GM23248 (cell line): ENCODE data around the gene ATP5PO. TPM values are rescaled to one million over a fixed set of nuclear protein-coding genes. Genes with fewer than 3 reads are reported as not detected.

ENCODE experiments used
- DNase-seq: peaks from one replicate; pipeline ENCODE4 v3.0.0-alpha.2; 2015
- H2AFZ ChIP-seq: fragments of 200-600 bp; sonication (generic); 2 replicates; pipeline ENCODE4 v1.6.1; 2016; ENCODE audit warnings: antibody characterized with exemption
- H3F3A ChIP-seq: fragments of 200-600 bp; sonication (generic); 2 replicates; pipeline ENCODE4 v1.6.1; 2016; ENCODE audit warnings: mild to moderate bottlenecking, antibody characterized with exemption, mixed run types; ENCODE audit not compliant: insufficient read depth
- H3K27ac ChIP-seq: fragments of 200-600 bp; sonication (generic); 2 replicates; pipeline ENCODE4 v1.5.1; 2016; ENCODE audit warnings: mild to moderate bottlenecking
- H3K27me3 ChIP-seq: fragments of 200-600 bp; sonication (generic); replicated peaks from 2 replicates; pipeline ENCODE4 v1.6.1; 2016; ENCODE audit warnings: mild to moderate bottlenecking; ENCODE audit not compliant: insufficient read depth
- H3K36me3 ChIP-seq: fragments of 200-600 bp; sonication (generic); 2 replicates; pipeline ENCODE4 v1.6.1; 2016; ENCODE audit warnings: low read depth, mild to moderate bottlenecking
- H3K4me1 ChIP-seq: fragments of 200-600 bp; sonication (generic); 2 replicates; pipeline ENCODE4 v1.6.1; 2016; ENCODE audit warnings: mild to moderate bottlenecking; ENCODE audit not compliant: insufficient read depth
- H3K4me2 ChIP-seq: fragments of 200-600 bp; sonication (generic); one replicate; pipeline ENCODE4 v1.6.1; 2016; ENCODE audit warnings: mild to moderate bottlenecking; ENCODE audit not compliant: unreplicated experiment
- H3K4me3 ChIP-seq: fragments of 200-600 bp; sonication (generic); 2 replicates; pipeline ENCODE4 v1.5.1; 2016; ENCODE audit warnings: mild to moderate bottlenecking
- H3K79me2 ChIP-seq: fragments of 200-600 bp; sonication (generic); 2 replicates; pipeline ENCODE4 v1.6.1; 2016; ENCODE audit warnings: mild to moderate bottlenecking; ENCODE audit not compliant: insufficient read depth
- H3K9ac ChIP-seq: fragments of 200-600 bp; sonication (generic); 2 replicates; pipeline ENCODE4 v1.6.1; 2016; ENCODE audit warnings: mild to moderate bottlenecking
- H3K9me2 ChIP-seq: fragments of 200-600 bp; sonication (generic); 2 replicates; pipeline ENCODE4 v1.6.1; 2016; ENCODE audit warnings: mixed run types, mild to moderate bottlenecking, moderate library complexity; ENCODE audit not compliant: insufficient read depth
- H3K9me3 ChIP-seq: fragments of 200-600 bp; sonication (generic); one replicate; pipeline ENCODE4 v1.6.1; 2017; ENCODE audit warnings: low read depth
- H4K20me1 ChIP-seq: fragments of 200-600 bp; sonication (generic); 2 replicates; pipeline ENCODE4 v1.6.0; 2016; ENCODE audit not compliant: insufficient read depth
- EZH2 ChIP-seq: fragments of 200-600 bp; sonication (generic); IDR thresholded peaks from 2 replicates; pipeline ENCODE4 v1.6.1; 2018; ENCODE audit warnings: antibody characterized with exemption, mild to moderate bottlenecking; ENCODE audit not compliant: insufficient read depth, poor library complexity, severe bottlenecking
- EZH2phosphoT487 ChIP-seq: fragments of 200-600 bp; sonication (generic); IDR thresholded peaks from 2 replicates; pipeline ENCODE4 v1.6.1; 2018; ENCODE audit warnings: antibody characterized with exemption, moderate library complexity, mild to moderate bottlenecking, low read depth; ENCODE audit not compliant: insufficient read depth
- WGBS, 2 experiments: methylation state at CpG; one replicate each; pipeline ENCODE4 v1.1.6; 2015 to 2017; ENCODE audit warnings: low lambda C conversion rate in 2 of 2, low coverage in 1 of 2; ENCODE audit errors: missing lambda C conversion rate in 2 of 2; 5-methylcytosine and 5-hydroxymethylcytosine counted together
- in situ Hi-C: fragments of 300-500 bp; cut with MboI; formaldehyde crosslinking; loops from 2 replicates; pipeline ENCODE4 v1.15.0; 2020
- polyA plus RNA-seq: library from polyadenylated mRNA; unstranded; fragments of >200 nt; fragmentation: Nextera tagmentation; extraction: Ambion mirVana; gene quantifications from 2 replicates; pipeline ENCODE4 v1.2.1, GENCODE V29; 2016
- total RNA-seq: library from RNA; depleted of rRNA; stranded (reverse); fragments of >200 nt; shearing (Covaris generic); gene quantifications from 2 replicates; pipeline ENCODE4 v1.2.3, GENCODE V29; 2014

The ATP5PO gene
- total and polyA plus RNA-seq, 2 experiments from 2014 or later, result 122 to 237 TPM

DNA sequence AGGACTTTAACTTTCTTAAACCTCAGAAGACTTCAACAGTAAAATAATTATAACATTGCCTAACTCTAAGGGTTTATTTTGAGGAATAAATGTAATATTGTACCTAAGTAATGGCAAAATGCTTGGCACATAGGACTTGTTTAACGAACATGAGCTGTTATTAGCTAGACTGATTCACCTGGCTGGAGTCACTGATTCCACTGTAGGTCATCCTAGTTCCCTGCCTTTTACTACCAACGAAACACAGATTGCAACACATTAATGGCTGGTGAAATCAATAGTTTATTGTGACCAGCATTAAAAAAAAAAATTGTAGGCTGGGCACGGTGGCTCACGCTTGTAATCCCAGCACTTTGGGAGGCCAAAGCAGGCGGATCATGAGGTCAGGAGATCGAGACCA, 45.5 kb upstream of the ATP5PO start:
- no peak overlapping the region for H3K9ac ChIP-seq
- no peaks in the 10 kb centered on the region for H3K9me3 ChIP-seq
- 73 to 74% methylated on average over 6 of the region's 6 CpGs for WGBS, 2 experiments
- no peak overlapping the region for H2AFZ ChIP-seq
- H3K4me2 ChIP-seq, result no peak overlapping the region
- peaks cover 11% of the 10 kb centered on the region for H3K4me1 ChIP-seq
- TF ChIP-seq EZH2 (no peak), EZH2phosphoT487 (no peak)
- H3K4me3 ChIP-seq, result no peak overlapping the region
- no peak overlapping the region for H3K27ac ChIP-seq
- H3K36me3 ChIP-seq, result no peaks in the 10 kb centered on the region
- no peaks in the 10 kb centered on the region for H4K20me1 ChIP-seq
- H3F3A ChIP-seq, result 0 out of 2 replicates have a peak, but pooled peaks cover 7% of the 10 kb centered on the region
- DNase-seq, result no peak
- in situ Hi-C loops, result no loop called here
- no peaks in the 10 kb centered on the region for H3K27me3 ChIP-seq
- H3K79me2 ChIP-seq, result no peaks in the 10 kb centered on the region
- no peaks in the 10 kb centered on the region for H3K9me2 ChIP-seq

GRCh38 chr21:33959680-33960079, 44.1 kb upstream of the ATP5PO start:
- no peak overlapping the region for H3K4me3 ChIP-seq
- no peak overlapping the region for H2AFZ ChIP-seq
- no peak for TF ChIP-seq EZH2phosphoT487
- TF ChIP-seq EZH2, result no peak
- no peak overlapping the region for H3K4me2 ChIP-seq
- H4K20me1 ChIP-seq, result no peaks in the 10 kb centered on the region
- no peaks in the 10 kb centered on the region for H3K79me2 ChIP-seq
- no peaks in the 10 kb centered on the region for H3K27me3 ChIP-seq
- no peak overlapping the region for H3K27ac ChIP-seq
- H3K4me1 ChIP-seq, result peaks cover 6% of the 10 kb centered on the region
- no peaks in the 10 kb centered on the region for H3K36me3 ChIP-seq
- no peak overlapping the region for H3K9ac ChIP-seq
- DNase-seq, result no peak
- 0 out of 2 replicates have a peak, but pooled peaks cover 3% of the 10 kb centered on the region for H3F3A ChIP-seq
- no peaks in the 10 kb centered on the region for H3K9me2 ChIP-seq
- in situ Hi-C loops, result no loop called here
- H3K9me3 ChIP-seq, result no peaks in the 10 kb centered on the region

DNA sequence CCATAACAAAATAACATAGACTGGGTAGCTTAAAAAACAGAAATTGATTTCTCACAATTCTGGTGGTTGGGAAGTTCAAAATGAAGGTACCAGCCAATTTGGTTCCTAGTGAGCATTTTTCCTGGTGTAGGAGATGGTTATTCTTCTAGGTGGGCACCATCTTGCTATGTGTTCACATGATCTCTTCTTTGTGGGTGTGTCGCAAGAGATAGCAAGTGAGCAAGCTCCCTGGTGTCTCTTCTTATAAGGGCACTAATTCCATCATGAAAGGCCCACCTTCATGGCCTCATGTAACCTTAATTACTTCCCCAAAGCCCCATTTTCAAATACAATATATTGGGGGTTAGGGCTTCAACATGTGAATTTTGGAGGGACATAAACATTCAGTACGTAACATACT, 38.8 kb upstream of the ATP5PO start:
- no peak overlapping the region for H3K9ac ChIP-seq
- in situ Hi-C loops, result no loop called here
- H3K36me3 ChIP-seq, result no peaks in the 10 kb centered on the region
- no peak overlapping the region for H3K27ac ChIP-seq
- no peak for DNase-seq
- no peaks in the 10 kb centered on the region for H3F3A ChIP-seq
- TF ChIP-seq EZH2phosphoT487, result no peak
- no peak for TF ChIP-seq EZH2
- H3K79me2 ChIP-seq, result no peaks in the 10 kb centered on the region
- no peak overlapping the region for H3K4me3 ChIP-seq
- H3K9me3 ChIP-seq, result no peaks in the 10 kb centered on the region
- H3K9me2 ChIP-seq, result no peaks in the 10 kb centered on the region
- no peak overlapping the region for H3K4me2 ChIP-seq
- H2AFZ ChIP-seq, result no peak overlapping the region
- H3K27me3 ChIP-seq, result no peaks in the 10 kb centered on the region
- no peaks in the 10 kb centered on the region for H4K20me1 ChIP-seq
- no peaks in the 10 kb centered on the region for H3K4me1 ChIP-seq
- 89 to 90% methylated on average over 2 of the region's 2 CpGs for WGBS, 2 experiments

- in situ Hi-C loops, result no loop called here
- Histone ChIP-seq H2AFZ (no peak overlapping the region), H3F3A (peaks cover 11% of the 10 kb centered on the region; the same call in 1 of the 2 replicates), H3K9ac (no peak overlapping the region), H3K27me3 (no peaks in the 10 kb centered on the region), H3K36me3 (no peaks in the 10 kb centered on the region), H3K9me3 (no peaks in the 10 kb centered on the region), H4K20me1 (no peaks in the 10 kb centered on the region), H3K4me3 (no peak overlapping the region), H3K9me2 (no peaks in the 10 kb centered on the region), H3K27ac (no peak overlapping the region), H3K4me2 (no peak overlapping the region), H3K4me1 (peaks cover 18% of the 10 kb centered on the region), H3K79me2 (no peaks in the 10 kb centered on the region)
- WGBS, 2 experiments, result 86 to 88% methylated on average over 8 of the region's 8 CpGs
- peak; percentile 53 for DNase-seq
- TF ChIP-seq EZH2 (no peak), EZH2phosphoT487 (no peak)
These were observed 35.9 kb upstream of the ATP5PO start for GRCh38 chr21:33951276-33952178.
